DMS153 treated with DMSO at 0.1 percent for 48 hours (cell line): ENCODE results near the gene RECQL5.

Source experiments
- DNase-seq: peaks from one replicate; lab custom pipeline; 2025; ENCODE audit not compliant: unreplicated experiment; lab: John Stamatoyannopoulos, UW

RECQL5 gene

DNA sequence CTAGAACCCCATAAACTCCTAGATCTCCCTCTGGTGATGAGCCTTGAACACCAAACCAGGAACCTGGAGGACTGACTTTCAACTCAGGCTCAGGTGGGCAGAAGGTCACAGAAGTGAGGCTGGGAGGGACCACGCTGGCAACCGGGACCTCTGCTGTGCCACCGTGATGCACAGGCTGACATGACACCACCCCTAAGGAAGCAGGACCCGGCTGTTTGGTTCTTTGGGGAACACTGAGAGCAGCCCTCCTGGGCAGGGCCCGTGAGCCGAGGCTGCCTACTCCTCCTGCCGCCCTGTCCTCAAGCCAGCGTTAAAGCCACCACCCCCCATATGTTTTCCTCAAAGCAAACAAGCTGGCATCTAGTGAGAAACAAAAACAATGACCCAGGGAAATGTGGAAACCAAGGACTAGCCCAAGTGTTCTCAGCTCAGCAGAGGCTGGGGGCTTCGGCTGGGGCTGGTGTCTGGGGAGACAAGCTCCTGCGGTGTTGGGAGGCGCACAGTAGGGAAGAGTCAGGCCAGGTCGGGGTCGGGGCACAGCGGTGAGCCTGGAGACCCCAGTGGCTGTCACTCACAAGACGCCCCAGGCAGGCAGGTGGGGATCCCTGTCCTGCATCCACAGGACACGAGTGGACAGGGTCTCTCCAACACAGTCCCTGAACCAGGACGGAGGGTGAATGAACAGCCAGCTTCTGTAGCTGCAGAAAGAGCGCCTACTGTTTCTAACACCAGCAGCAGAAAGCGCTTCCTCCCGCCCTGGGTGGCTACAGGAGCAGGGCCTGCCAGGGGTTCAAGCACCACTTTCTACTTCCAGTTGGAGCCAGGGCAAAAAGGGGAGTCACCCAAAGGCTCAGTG is 32.0 kb downstream of the RECQL5 start:
- DNase-seq = no peak

DNA sequence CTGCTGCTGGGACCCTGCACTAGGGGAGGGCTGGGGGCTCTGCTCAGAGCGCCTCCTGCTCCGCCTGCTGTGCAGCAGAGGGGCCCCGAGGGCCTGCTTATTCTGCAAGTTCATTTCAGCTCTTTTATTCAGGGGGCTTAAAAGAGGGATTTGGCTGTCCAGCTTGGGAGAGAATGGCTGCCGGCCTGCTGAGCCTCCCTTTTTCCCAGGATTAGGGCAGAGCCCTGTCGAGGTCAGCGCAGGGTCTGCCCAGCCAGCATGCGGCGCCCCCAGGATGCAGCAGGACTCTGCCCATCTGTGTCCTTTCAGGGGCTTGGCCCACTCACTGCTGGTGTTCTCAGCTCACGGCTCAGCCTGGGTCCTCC is 32.6 kb downstream of the RECQL5 start:
- DNase-seq = no peak

DNA sequence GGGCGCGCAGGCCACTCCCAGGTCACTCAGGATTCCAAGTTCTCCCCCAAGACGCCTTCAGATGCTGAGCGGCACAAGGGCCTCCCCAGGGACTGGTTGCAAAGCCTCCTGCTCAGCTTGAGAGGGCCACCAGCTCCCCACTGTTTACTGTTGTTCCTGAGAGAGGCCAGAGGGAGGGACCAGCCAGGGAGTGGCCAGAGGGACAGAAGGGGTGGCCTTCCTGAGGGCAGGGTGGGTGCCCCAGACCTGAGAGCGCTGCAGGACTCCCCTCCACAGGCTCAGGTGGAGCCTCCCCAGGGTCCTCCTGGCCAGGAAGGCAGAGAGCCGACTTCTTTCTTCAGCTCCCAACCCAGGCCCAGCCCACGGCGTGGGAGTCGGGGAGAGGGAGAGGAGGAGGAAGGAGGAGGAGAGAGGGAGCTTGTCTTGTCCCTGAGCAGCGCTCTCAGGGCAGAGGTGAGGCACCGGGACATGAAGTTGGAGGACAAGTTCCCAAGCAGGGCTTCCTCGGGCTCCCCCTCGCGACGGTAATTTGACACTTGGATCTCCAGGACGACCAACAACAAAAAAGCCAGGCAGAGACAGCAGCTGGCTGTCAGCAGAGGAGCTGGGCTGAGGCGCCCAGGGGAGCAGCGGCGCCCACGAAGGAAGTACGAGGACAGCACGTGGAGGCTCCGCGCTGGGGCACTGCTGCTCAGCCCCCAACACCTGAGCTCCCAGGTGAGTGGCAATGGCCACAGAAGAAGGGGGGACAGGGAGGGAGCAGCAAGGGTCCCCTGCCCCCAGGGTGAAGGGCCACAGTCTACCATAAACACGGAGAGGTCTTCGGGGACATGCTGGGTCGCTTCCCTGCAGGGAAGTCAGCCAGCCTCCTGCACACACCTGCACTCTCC is 33.2 kb downstream of the RECQL5 start:
- peak; percentile 83 for DNase-seq

DNA sequence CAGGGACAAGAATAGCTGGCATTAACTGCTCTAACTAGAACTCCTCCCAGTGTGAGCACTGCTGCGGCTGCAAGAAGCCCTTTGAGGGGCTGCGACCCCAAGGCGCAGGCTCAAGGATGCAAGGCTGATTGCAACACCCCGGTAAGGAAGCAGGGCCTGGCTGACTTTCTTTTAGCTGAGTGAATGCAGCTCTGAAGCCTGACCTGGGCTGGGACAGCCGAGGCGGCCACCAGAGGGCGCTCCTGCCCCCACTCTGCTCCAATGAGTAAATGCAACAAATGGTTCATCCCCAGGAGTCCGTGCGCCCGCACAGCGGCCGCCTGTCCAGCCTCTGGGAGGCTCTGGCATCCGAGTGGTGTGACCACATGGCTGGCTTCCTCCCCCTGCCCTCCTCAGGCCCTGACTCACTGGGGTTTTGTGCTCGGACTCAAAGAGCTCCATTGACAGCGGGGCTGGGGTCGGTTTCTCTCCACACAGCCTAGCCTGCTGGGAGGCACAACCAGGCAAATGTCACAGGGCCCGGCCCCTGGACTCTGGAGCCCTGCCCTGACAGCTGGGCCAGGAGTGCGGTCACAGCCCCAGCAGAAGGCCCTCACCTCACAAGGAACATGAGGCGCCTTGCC is 34.0 kb downstream of the RECQL5 start, which contains the start of gene SMIM5:
SMIM5 (plus strand) TSS at position 572 of the 623 bp plus-strand sequence. CDS start 6,768 bp downstream, outside the sequence.
- peak; percentile 40 for DNase-seq

DNA sequence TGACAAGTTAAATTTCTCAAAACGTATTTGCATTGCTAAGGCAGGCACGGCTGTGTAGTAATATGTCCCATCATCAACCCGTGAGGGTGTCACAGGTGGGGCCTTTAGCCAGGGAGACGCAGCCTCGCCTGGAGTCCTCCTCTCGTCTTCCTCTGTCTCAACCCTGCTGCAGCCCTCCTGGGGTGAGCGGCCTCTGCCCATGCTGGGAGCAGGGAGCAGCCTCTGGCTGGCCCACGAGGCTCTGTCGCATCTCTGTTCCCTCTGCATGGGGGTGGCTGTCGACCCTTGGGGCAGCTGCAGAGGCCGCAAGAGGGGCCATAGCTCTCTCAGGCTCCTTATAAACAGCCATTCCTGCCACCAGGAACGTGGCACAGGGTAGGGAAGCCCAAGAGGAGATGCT is 34.5 kb downstream of the RECQL5 start:
- DNase-seq = no peak

DNA sequence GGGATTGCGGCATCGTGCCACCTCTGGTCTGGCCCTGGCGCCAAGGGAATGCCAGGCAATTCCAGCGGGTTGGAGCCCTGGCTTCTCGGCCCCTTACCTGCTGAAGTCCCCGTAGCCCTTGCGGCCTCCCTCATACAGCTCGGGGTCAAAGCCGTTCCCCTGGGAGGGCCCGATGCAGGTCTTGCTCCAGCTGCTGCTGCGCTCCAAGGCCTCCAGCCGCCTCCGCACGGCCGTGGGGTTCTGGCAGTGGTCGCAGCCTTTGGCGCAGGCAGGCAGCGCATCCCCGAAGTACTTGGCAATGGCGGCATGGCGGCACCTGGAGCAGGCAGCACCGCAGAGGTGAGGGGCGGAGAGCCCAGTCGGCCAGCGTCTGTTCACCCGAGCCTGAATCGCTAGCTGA is 35.6 kb downstream of the RECQL5 start:
- no peak for DNase-seq

DNA sequence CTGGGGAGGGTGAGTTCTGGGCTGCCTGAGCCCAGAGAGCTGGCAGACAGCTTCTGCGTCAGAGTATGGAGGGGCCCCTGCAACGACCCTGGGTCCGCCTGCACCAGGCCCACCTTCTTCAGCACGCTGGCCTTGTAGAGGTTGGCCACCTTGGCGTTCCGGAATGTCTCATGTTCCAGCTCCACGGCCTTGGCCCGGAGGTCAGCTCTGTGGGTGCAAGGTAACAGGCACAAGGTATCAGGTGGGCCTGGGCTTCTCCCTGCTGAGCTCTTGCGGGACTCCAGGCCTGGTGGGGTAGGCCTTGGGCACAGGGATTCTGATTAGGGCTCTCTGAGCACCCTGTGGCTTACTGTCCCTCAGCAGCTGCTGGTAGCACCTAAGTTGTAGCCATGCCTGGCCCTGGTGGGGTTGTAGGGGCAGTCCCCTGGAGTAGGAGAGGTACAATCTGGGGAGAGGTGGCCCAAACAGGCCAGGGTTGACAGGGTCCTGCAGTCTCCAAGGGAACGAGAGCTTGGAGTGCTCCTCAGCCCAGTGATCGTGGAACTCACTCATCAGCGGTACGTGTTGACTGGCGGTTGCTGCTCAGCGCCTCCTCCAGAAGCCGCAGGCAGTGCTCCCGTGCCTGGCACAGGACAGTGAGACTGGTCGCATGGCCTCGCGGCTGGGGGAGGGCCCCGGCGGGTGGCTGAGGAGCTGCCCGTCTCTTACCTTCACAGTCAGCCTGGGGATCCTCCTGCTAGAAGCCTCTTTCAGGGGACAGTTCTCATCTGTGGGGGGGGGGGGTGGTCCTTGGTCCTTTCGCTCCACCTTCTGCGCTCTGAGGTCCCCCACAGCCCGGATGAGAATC is 36.7 kb downstream of the RECQL5 start:
- DNase-seq = no peak

DNA sequence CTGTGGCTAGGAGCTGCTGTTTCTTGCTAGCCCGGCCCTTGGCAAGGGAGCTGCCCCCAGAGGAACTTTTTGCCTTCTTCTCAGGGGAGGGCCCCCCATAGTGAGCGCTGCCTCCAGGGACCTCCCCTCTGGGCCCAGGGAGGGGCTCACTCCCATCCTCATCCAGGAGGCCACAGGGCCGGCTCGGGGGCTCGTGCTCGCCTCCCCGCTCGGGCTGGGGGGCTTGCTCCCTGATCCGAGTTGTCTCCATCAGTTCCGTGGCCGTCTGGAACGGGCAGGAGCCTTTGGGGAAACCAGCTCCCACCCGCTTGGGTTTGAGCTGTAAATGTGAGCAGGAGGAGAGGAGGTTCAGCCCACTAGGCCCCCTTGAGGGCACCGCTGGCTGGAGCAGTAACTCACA is 37.8 kb downstream of the RECQL5 start:
- DNase-seq = no peak

DNA sequence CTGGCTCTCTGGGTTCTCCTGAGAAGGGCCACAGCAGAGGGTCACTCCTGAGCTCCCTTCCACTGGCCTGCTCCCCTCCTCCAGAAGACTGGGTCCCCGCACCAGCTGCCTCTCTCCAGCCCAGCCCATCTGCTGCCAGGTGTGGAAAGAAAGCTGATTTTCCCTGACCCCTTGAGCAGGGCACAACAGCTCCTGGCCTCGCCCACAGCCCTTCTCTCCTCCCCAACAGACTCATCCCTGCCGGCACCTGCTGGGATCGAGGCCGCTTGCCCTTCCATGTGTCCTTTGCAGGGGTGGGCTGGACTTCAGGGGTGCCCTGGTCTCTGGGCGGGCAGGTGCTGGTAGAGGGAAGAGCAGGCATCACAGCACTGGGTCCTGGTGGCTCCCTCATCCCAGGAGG is 38.5 kb downstream of the RECQL5 start:
- DNase-seq = no peak

DNA sequence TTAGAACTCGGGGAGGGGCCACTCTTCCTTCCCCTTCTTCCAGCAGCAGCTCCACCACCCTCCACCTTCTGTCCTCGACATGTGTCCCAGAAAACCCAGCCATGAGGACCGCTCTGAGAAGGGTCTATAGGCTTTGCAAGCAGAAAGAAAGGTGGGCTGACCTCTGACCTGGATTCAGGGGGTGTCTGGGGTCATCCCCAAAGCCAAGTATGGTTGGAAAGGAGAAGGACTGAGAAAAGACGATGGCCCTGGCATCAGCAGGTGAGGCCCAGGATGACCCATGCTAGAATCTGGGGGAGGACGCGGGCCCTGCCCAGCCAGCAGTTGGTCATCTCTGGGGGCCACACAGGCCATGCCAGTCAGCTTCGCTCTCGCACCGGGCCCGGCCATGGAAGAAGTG is 39.9 kb downstream of the RECQL5 start:
- no peak for DNase-seq

DNA sequence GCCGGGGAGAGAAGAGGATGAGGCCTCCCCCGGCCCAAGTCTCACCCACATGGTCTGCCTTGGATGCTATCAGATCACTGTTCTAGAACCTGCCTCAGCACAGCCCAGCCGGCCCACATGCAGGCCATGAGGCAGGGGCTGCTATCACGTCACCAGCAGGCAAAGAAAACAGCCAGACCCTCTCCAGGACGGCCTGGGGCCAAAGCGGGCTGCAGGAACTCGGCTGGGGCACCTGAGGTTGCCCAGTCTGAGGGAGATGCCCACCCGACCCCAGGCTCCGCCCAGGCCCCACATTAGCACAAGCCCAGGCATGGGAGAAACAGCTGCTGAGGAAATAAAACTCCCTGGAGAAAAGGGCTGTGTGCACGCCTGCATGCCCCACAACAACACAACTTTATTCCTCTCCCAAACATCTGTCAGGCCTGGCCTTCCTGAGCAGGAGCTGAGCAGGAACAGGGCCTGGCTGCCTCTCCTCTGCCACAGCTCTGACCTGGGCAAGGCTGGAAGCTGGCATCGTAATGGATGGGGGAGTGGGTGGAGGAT is 40.4 kb downstream of the RECQL5 start:
- DNase-seq = no peak

DNA sequence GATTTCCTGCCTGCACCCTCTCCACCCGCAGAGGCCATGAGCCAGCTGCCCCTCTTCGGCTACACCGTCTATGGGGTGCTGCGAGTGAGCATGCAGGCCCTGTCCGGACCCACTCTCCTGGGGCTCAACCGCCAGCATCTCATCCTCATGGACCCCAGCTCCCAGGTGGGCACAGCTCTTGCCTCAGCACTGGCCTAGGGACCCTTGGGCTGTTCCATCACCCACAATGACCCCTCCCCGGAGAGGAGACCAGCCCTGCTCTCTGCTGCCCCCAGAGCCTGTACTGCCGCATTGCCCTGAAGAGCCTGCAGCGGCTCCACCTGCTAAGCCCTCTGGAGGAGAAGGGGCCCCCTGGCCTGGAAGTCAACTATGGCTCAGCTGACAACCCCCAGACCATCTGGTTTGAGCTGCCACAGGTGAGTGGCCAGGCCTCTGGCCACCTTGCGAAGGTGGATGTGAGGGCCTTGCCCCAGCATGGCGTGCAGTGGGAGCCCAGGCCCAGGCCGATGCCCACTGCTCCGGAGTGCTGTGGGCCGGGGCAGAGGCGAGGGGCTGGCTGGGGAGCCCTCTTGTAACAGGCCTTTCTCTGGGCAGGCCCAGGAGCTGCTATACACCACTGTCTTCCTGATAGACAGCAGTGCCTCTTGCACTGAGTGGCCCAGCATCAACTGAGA is 41.0 kb downstream of the RECQL5 start:
- DNase-seq = no peak

DNA sequence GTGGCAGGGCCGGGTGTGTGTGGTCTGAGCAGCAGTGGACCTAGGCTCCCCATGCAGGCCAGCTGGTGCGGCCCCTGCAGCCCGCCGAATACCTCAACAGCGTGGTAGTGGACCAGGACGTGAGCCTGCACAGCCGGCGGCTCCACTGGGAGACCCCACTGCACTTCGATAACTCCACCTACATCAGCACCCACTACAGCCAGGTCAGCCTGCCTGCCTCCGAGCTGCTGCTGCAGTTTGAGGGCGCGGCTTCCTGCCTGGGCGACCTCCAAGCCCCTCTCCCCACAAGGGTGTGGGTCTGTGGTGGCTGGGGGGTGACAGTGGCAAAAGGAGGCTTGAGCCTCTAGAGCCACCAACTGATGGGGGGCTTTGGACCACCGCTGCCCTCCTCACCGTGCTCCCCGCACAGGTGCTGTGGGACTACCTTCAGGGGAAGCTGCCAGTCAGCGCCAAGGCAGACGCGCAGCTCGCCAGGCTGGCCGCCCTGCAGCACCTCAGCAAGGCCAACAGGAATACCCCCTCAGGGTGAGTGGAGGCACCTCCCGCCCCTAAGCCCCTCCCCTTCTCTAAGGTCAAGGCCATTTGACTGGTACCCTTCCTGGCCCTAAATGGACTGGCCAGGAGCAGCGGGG is 42.1 kb downstream of the RECQL5 start:
- no peak for DNase-seq

DNA sequence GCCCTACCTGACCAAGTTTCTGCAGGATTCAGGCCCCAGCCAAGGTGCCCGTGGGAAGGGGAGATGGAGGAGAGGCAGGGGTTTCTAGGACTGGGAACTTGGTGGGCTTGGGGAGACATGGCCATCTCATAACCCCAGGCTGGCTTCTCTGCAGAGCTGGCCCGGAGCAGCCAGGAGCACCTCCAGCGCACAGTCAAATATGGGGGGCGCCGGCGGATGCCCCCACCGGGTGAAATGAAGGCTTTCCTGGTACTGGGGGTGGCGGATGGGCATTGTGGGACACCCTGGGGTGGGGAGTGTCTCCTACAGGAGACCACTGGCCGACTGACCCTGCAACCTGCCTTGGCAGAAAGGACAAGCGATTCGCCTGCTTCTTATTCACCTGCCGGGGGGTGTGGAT is 42.9 kb downstream of the RECQL5 start:
- no peak for DNase-seq

DNA sequence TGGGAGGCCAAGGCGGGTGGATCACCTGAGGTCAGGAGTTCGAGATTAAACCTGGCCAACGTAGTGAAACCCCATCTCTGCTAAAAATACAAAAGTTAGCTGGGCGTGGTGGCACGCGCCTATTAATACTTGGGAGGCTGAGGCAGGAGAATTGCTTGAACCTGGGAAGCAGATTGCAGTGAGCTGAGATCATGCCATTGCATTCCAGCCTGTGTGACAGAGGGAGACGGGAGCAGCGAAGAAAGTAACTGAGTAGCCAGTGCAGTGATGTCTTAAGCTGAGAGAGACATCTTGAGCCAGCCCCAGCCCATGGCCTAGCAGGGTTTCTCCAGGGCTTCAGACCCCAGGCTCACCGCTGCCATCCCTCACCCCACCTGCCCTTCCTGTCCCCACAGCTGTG is 43.6 kb downstream of the RECQL5 start:
- no peak for DNase-seq

DNA sequence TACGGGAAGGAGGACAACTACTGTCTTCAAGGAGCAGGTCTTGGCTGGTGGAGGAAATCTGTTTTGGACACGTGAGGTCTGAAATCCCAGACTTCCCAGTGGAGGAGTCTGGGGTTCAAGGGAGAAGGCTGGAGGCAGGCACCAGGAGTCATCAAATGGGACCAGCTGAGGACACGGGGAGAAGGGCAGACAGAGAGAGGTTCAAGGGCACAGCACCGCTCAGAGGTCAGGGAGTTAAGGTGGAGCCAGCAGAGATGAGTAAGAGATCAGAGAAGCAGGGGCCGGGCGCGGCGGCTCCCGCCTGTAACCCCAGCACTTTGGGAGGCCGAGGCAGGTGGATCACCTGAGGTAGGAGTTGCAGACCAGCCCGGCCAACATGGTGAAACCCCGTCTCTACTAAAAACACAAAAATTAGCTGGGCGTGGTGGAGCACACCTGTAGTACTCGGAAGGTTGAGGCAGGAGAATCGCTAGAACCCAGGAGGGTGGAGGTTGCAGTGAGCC is 44.1 kb downstream of the RECQL5 start:
- no peak for DNase-seq

DNA sequence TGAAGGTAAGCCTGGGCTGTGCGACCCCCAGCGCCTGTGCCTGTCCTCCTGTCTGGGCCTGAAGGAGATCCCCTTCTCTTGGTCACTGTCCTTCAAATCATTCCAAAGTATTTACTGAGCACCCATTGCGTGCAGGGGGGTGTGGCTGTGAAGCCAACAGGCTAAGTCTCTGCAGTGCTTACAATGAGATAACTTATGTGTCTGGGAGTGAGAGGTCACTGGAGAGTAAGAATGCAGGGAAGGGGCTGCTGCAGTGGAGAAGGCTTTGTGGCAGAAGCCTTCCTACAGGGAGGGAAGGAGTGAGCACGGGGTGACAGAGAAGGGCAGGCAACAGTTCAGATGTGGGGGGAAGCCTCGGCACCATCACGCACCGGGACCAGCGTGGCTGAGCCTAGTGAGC is 44.9 kb downstream of the RECQL5 start:
- DNase-seq = no peak

DNA sequence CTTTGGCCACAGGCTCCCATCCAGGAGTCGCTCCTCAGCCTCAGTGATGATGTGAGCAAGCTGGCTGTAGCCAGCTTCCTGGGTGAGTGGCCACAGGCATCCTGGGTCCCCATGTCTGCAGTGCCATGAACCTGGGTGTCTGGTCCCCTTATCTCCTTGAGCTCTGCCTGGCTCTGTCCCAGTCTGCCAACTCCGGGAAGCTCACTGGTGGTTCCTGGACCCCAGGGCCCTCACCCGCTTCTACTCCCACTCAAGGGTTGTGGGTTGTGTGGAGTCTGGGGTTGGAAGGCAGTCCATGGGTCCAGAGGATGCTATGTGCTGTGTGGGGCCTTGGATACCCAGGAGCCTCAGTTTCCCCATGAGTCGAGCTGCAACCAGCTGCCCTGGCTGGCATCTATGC is 45.5 kb downstream of the RECQL5 start:
- DNase-seq = no peak
